ENCODE data around the gene SMU1.
A peak's percentile ranks its signal among the peaks of the same experiment; 100 is the strongest.

The SMU1 gene

DNA sequence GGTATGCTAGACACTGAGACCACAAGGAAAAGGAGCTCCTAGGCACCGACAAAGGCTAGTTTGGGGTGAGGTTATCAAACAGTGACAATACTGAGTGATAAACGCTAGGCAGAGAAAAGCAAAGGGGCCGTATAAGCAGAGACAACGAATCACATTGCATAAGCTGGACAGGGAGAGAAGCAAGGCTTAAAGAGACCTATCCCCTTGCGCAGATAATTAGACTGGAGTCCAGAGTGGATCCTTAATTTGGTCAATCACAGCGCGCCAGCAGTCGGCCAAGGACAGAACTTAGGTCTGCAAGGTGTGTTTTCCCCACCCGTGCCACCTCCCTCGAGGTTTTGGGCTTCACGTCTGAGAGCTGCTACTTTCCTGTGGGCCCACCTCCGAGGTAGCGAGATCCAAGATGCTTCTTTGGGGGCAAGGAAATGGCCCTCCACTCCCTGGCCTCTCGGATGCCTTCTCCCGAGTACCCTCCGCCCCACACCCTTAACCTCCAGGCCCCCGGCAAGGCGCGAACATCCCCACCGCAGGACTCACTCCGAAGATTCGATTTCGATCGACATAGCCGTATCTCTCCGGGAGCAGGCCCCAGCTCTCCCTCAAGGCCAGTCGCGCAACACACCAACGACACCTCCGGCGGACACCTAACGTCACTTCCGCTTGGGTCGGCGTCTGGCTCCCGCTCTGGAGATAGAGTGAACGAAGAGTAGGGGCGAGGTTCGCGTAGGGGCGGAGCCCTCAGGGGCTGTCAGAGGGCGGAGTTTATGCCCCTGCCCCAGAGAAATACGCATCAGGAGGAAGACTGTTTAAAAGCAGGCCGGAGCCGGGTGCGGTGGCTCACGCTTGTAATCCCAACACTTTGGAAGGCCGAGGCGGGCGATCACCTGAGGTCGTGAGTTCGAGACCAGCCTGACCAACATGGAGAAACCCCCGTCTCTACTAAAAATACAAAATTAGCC, at the start of gene SMU1:
Gene SMU1 (minus strand): TSS at position 629 of the 959 bp plus-strand sequence. CDS start 66 bp downstream, at position 563.
- DNase-seq, result peak; percentile 92

DNA sequence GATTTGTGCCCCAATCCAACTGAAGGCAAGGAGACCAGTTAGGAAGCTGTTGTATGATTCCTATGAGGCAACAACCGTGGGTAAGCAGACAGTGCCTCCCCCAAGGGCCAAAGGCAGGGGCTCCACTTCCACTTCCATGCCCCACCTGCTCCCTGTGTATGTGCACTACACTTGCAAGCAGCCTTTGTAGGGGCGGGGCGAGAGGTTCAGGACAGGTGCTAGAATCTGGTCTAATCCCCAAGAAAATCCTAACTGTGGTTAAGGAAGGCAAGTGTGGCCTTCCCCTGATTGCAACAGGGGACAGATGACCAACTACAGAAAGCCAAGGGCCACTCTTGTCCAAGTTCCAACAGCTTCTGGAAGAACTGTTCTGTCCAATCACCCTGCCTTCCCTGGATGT, 49.0 kb upstream of the SMU1 start:
- no peak for DNase-seq

DNA sequence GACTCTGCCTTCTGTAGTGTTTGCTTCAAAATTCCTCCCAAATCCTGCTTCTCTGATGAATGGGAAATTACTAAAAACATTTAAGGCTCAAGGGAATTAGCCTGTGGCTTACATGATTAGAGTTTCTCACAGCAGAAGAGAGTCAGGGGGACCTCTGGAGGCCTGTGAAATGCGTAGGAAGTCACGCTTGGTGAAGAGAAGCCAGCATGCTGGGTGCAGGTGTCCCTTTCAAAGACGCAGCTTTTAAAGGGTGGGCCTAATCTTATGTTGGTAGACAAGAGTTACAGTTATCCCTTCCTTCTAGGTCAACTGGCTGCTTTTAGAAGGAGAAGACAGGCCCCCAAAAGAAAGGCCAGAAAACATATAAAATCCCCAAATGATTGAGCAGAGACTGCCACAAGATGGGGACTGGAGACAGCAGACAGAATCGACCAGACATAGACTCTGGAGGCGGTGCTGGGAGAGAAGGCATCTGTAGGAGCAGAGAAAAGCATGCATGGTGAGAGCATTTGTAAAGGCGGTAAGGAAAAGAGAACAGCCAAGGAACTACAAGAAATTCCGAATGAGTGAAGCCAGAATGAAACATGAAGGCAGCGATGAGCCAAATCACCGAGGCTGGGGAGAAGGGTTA, 48.4 kb upstream of the SMU1 start:
- no peak for DNase-seq

DNA sequence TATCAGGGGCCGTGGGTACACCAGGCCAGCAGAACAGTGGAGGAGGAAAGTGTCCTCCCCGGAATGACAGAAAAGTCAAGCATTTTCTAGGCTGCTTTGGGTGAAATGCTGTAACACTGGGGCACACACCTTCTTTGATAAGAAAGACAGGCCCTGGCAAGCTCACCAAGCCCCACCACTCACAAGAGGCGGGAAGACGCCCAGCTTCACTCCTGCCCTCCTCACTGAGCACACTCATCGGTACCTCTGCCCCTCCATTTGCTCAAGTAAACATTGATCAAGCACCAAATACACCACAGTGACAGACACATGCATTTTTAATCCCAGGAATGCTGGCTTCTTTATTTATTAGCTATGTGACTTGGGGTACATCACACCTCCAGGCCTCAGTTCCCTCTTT, 47.6 kb upstream of the SMU1 start:
- DNase-seq, result no peak

DNA sequence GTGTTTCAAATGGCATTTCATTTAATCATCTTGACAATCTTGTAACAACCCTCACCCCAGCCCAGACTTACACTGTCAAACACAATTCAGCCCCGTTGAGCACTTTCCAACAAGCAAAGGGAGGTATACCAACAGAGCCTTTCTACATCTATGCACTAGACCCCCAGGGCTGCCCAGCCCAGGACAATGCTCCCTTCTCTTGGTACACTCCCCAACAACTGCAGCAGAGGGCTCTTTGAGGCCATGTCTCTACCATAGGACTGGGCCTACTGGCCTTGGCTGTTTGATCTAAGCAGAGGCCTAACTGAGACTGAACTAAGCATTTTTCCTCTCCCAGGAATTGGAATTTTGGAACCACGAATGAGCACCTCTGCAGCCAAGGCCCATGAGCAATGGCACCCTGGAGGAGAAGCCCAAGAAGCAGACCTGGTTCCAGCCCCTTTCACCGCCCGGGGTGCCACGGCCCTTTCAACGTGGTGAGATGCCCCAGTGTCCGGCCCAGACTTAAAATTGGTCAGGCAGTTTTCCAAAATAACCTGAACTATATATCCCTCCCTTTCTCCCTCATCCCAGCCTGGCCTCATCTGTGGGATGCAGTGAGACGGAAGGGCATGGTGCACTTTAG, 47.0 kb upstream of the SMU1 start:
- DNase-seq, result no peak

DNA sequence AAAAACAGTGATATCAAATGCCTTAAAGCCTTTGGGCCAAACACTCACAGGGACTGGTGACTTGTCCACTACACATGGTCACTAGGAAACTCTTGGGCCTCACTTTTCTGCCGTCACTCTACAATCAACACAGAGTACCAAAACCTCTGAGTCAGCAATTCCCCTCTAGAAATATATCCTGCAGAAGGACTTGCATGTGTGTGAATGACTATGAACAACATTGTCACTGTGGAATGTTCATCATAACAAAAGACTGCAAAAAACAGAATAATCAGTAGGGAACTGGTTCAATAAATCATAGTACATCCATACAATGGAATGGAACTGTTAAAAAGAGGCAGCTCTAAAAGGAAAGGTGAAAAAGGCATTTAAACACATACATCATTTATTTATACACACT, 44.1 kb upstream of the SMU1 start:
- DNase-seq, result no peak

DNA sequence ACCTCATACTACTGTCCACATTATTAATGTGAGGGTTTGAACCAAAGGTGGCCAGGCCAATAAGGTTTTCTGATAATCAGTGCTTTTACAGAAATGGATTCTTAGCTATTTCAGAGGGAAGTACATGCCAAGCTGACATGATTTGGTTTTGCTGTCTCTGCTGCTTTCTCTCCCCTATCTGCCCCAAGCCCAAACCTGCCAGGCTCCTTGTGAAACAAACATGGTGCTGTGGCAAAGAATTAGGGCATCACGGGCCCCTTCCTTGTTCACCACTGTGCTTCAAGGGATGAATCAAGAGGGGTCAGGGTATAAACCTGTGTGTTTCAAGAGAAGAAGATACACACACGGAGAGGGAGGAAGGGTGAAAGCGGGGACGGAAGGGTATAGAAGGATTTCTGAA, 41.3 kb upstream of the SMU1 start:
- no peak for DNase-seq

DNA sequence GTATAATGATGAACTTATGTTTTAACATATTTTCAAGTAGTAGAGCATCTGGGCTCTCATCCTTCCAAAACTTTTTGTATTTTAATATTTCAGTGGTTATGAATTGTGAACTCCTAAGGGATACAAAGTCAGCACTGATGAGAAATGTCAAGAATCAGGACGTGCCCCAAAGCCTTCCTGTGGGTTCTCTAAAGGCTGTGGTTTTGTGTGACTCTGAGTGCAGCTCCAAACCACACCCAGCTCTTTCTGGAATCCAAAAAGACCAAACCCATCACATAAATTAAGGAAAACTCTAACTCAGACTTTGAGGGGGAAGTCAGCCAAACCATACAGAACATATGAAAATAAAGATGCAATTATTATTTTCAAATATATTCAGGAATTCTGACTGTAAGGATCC, 40.8 kb upstream of the SMU1 start:
- no peak for DNase-seq

DNA sequence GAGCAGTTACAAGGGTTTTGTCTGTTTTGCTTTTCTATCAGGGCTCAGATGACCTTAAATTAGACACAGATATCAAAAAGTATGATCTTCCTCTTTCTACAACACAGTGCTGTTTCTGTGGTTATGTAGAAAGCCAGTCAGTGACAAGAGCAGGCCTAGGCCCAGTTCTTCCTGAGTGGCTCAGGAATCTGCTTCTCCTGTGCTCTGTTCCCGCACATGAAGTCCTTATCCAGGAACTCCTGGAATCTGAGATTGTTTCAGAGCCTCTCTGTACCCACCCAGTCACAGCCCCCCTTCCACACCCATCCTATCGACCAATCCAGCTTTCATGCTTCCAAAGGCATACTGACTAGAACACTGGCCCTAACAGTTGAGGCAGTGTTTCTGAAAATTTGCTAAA, 40.4 kb upstream of the SMU1 start:
- no peak for DNase-seq

DNA sequence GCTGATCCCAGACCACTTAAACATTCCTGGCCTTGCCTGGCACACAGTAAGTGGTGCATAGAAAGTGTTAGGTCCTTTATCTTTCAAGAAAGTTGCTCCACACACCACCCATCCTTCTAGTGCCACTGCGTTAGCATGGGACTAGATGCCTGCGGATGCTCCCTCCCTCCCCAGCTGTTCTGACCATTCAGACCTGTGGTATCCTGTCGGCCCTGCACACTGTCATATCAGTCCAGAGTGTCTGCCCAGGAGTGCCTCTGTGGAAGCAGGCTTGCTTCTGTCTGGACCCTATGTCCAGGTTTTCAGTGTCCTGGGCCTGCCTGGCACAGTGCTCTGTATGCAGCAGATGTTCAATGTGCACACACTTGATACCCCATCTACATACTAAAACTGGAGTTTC, 38.3 kb upstream of the SMU1 start:
- no peak for DNase-seq

DNA sequence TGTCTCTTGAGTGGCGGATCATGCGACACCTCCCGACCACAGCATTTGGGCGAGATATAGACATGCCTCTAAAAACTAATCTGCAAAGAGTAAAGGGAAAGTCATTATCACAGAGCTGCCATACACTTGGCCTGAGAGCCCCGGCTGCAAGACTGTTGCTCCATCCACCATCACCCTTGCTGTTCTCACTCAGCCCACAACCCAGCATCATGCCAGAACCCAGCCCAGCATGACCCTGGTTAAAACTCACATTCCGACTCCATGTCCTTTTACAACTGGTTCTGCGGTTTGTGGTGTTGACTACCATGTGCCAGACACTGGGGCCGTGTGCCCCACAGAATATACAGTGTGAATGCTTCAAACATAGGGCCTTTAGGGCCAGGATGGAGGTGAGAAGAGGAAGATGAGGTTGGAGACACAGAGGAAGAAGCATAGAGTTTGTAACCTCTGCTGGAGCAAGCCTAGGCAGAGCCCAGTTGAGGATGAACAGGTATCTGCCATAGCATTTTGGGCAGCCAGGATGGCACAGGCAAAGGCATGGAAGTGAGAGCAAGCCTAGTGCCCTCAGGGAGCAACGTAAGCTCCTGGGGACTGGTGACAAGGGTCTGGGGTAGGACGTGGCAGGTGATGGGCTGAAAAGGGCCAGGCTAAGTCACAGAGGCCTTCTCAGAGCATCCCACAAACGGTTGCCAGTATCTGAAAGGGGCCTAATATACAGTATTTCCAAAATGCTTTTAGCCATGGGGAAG, 37.5 kb upstream of the SMU1 start:
- no peak for DNase-seq

DNA sequence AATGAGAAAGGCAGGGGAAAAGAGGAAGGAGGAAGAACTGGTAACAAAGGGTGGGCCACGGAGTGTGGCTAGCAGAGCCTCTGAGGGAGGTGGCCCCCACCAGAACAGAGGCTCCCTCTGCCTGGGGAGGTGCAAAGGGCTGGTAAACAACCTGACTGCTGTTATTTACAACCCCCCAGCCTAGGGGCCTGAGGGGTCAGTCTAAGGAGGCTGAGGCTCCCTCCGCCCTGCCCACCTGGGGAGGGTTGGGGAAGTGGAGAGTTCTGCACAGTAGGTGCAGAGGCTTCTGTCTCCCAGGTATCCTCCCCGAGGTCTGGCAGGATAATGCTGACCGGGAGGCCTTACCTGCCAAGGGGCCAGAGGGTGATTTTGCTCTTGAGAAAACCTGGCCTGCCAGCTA, 35.6 kb upstream of the SMU1 start:
- DNase-seq, result no peak

DNA sequence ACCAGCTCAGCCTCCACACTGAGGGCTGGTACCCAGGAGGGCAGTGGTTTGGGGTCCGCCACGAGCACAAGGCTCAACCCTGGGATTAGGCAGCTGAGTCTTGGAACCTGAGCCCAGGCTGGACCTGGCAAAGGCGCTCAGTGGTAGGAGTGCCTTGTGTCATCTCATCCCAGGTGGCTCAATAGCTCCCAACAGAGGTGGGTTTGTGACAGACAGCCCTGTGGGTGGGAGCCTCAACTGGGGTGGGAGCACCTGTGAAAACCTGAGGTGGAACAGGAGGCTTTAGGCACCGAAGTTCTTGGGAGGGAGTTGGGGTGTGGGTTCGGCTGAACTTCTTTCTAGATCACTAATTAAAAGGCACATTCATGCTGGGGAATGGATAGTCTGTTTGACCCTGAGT, 35.2 kb upstream of the SMU1 start:
- no peak for DNase-seq

DNA sequence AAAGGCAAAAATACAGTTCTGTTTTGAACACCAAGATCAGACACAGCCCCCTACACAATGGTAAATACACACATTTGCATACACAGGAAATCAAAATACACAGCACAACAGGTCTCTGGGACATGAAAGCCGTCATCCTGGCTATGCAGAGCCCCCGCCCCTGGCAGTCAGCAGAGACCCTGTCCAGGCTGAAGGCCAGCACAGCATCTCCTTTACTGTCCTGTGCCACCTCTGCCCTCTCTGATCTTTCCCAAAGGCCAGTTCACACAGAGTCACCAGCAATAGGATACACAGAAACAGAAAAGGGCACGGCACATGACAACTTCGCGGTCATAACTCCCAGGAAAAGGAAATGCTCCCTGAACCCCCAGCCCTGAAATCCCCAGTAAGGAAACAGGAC, 34.2 kb upstream of the SMU1 start:
- DNase-seq, result no peak

DNA sequence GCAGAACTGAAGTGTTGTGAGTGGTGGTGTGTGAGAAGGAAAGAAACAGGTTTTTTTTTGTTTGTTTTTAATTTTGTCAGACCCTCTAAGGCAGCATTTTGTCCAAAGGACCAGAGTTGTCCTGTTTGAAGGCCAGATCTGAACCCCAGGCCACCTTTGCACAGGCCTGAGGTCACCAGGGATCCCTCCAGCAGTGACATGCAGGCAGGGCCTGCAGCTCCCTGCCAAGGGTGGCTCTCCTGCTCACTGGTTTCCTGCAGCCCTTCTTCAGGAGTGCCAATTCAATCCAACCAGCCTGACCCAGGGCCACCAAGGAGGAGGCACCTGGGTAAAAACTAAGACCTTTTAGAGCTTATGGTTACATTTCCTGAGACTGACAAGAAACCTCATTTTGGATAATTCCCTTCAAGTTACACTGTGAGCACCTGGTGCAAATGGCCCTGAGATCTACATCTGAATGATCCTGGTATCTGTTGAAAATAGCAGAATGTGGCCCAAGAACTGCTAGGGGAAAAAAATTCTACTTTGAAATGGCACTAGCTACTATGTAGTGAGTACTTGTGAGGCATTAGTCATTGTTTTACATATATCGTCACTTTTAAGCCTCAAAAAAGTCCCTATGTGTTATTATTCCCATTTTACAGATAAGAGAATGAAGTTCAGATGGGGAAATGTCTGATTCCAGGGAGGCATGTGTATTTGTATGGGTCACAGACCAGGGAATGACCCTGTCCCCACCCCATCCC, 33.5 kb upstream of the SMU1 start:
- DNase-seq, result no peak

DNA sequence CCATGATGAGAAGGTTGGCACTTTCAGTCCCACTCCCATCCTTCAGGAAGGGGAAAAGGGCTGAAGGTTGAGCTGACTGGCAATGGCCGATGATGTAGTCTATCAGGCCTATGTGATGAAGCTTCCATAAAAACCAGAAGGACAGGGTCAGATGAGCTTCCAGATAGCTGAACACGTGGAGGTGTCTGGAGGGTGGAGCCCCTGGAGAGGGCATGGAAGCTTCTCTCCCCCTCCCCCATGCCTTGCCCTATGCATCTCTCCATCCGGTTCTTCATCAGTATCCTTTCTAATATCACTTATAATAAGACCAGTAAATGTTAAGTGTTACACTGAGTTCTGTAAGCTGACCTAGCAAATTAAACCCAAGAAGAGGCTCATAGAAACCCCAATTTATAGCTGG, 32.6 kb upstream of the SMU1 start:
- no peak for DNase-seq

DNA sequence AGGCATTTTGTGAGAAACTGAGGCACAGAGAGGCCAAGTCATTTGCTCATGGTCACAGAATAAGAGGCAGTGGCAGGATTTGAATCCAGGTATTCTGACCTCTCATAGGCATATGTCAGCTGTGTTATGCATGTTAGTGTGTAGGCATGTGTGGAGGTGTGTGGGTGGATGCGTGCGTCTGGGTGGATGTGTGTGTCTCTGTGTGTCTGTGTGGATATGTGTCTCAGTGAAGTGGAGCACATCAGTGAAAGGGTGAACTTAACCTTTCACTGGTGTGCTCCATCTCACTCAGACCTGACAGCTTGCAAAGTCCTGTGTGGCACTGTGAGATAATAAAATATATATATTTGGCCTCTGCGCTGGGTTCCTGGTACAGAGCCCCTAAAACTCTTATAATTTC, 32.0 kb upstream of the SMU1 start:
- DNase-seq, result no peak

DNA sequence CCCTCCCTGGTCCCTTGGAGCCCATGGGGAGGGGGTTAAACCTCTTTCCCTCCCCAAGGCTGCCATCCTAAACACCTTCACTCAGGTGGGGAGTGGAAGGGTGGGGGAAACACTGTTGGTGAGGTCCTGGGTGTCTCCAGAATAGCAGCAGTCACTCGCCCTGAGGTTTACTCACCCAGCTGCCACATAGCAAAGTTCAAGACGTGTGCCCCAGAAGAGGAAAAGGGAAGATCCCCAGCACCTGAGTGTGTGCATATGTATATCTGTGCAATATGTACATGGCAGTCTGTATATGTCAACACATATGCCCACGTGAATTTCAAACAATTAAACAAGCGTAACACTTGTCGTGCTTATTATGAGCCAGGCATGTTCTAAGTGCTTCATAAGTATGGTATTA, 31.3 kb upstream of the SMU1 start:
- no peak for DNase-seq

DNA sequence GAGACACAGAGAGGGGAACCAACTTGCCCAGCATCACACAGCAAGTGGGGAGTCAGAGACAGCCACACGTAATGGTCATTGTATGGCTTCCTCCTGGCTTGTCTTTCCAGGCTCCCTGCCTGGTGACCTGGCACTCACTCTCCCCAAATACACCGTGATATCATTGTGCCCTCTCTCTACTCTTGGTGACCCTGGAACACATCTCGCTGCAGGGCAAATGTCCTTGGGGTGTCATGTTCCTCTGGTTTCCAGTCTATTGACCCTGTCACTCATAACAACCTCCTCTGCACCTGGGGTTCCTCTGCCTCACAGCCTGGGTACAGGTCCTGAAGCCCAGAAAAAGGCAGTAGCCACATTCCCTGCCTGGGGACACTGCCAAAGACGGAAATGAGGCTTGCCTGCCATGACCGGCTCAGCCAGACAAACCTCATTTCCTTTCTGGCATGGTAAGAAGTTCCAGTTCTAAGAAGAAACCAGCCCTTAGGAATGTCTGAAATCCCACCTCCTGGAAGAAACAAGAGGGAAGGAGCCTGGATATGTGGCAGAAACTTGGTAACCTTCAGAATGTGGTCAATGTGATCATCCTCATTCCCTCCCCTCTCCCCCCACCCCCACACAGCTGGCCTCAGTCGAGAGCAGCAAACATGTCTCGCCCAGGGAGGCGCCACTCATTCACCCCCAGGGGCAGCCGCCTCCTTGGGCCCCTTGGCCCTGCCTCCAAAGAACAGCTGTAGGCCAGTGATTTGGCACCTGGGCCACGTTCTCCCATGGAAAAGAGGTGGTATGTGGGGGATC, 30.6 kb upstream of the SMU1 start:
- no peak for DNase-seq

DNA sequence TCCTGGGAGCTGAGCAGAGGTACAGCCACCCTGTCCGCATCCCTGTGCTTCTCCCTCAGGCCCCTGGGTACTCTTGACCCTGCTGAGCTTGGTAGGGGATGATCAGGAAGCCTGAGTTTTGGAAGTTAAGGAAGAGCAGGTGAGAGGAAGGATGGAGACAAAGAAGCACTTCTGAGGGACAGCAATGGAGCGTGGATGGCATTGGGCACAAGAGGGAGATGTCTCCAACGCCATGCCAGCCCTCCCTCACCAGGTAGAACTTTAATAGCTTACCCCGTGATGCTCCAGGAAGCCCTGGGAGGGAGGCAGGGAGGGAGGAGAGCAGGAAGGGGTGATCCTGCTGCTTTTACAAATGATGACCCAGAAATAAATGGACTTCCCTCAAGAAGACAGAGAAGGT, 29.9 kb upstream of the SMU1 start:
- DNase-seq, result no peak

DNA sequence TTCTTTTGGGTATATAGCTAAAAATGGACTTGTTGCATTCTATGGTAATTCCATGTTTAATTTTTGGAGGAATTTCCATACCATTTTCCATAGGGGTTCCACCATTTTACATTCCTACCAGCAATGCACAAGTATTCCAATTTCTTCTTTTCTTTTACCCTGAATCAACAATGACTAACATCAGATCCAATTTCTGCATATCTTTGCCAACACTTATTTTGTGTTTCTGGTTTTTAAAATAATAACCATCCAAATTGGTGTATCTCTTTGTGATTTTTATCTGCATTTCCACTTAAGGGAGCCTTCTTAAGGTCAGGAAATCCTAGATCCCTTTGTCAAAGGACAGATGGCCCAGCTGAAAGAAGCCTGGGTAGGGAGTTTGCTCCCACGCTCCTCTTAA, 29.5 kb upstream of the SMU1 start:
- DNase-seq, result no peak

DNA sequence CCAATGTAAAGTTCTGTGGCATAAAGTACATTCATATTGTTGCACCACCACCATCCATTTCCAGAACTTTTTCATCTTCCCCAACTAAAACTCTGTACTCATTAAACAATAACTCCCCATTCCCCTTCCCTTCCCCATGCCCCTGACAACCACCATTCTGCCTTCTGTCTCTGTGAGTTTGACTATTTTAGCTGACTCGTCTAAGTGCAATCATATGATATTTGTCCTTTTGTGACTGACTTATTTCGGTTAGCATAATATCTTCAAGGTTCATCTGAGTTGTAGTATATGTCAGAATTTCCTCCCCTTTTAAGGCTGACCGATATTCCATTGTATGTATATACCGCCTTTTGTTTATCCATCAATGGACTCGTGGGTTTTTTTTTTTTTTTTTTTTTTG, 29.0 kb upstream of the SMU1 start:
- DNase-seq, result no peak

Data from NCI-H2171 treated with DMSO at 0.1 percent for 48 hours (cell line).